HG02943 (cell line): ENCODE data around the gene CYP4Z1.
"Not testable (repeated sequence)": the region's sequence is repeated elsewhere in the genome, so short reads cannot be mapped to it uniquely, and the experiment has no call there.

Experiments
- ATAC-seq: cut with Tn5 transposase; IDR thresholded peaks from one replicate; pipeline ENCODE4 v1.9.1; 2021; ENCODE audit warnings: mild to moderate bottlenecking, low read depth, moderate library complexity; ENCODE audit not compliant: unreplicated experiment

The CYP4Z1 gene

GRCh38 chr1:47124834-47125233 lies 57.8 kb downstream of the CYP4Z1 start:
- ATAC-seq, result not testable (repeated sequence)

DNA sequence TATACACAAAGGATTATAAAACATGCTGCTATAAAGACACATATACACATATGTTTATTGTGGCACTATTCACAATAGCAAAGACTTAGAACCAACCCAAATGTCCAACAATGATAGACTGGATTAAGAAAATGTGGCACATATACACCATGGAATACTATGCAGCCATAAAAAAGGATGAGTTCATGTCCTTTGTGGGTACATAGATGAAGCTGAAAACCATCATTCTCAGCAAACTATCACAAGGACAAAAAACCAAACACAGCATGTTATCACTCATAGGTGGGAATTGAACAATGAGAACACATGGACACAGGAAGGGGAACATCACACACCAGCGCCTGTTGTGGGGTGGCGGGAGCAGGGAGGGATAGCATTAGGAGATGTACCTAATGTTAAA lies 60.0 kb downstream of the CYP4Z1 start:
- not testable (repeated sequence) for ATAC-seq

GRCh38 chr1:47128221-47128620 lies 61.2 kb downstream of the CYP4Z1 start:
- no peak for ATAC-seq

GRCh38 chr1:47128854-47129253 lies 61.8 kb downstream of the CYP4Z1 start:
- not testable (repeated sequence) for ATAC-seq

- ATAC-seq, result not testable (repeated sequence)
Measured at GRCh38 chr1:47129489-47130230, 62.6 kb downstream of the CYP4Z1 start.

DNA sequence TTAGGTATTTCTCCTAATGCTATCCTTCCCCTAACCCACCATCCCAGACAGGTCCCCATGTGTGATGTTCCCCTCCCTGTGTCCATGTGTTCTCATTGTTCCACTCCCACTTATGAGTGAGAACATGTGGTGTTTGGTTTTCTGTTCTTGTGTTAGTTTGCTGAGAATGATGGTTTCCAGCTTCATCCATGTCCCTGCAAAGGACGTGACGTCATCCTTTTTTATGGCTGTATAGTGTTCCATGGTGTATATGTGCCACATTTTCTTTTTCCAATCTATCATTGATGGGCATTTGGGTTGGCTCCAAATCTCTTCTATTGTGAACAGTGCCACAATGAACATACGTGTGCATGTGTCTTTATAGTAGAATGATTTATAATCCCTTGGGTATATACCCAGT lies 65.6 kb downstream of the CYP4Z1 start:
- not testable (repeated sequence) for ATAC-seq

- no peak for ATAC-seq
Measured at GRCh38 chr1:47137198-47137597, 70.2 kb downstream of the CYP4Z1 start, which contains the start of gene CYP4A22. Gene CYP4A22, plus strand, starts transcription at chr1:47137441. Its CDS starts 45 bp downstream, at chr1:47137486.

GRCh38 chr1:47137925-47138615 lies 71.0 kb downstream of the CYP4Z1 start:
- ATAC-seq, result no peak

DNA sequence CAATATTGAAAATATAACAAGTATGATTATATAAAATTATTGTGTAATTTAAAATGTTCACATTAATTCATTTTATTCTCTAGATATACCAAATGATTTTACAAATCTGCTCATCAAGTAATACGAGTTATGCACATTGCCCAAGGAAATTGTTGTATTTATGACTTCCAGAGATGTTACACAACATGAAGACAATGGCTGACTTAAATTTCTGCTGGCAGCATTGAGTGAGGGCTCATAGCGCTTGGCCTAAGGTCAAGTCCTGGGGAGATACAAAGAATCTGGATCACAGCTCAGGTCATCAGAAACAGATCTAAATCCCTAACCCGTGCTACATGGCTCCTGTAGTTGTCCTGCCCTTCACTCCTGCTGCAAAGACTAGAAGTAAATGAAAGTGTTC lies 73.3 kb downstream of the CYP4Z1 start:
- ATAC-seq, result not testable (repeated sequence)

GRCh38 chr1:47143654-47144053 lies 76.6 kb downstream of the CYP4Z1 start:
- not testable (repeated sequence) for ATAC-seq

DNA sequence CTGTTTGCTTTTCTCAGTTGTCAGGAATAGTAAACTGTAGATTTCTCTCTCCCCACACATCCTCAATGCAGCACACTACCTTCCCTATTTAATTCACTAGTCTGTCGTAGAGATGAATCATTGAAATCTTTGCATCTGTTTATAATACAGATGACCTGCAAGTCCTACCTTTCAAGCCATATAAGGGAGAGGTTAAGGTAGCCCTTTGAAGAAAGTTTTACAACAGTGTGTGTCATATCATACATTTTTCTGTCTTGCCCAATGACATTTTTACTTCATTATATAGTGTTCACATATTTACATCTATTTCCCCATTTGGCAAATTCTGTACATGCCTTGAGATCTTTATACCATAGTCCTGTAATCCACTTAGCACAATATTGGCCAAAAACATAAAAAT lies 79.5 kb downstream of the CYP4Z1 start:
- not testable (repeated sequence) for ATAC-seq

DNA sequence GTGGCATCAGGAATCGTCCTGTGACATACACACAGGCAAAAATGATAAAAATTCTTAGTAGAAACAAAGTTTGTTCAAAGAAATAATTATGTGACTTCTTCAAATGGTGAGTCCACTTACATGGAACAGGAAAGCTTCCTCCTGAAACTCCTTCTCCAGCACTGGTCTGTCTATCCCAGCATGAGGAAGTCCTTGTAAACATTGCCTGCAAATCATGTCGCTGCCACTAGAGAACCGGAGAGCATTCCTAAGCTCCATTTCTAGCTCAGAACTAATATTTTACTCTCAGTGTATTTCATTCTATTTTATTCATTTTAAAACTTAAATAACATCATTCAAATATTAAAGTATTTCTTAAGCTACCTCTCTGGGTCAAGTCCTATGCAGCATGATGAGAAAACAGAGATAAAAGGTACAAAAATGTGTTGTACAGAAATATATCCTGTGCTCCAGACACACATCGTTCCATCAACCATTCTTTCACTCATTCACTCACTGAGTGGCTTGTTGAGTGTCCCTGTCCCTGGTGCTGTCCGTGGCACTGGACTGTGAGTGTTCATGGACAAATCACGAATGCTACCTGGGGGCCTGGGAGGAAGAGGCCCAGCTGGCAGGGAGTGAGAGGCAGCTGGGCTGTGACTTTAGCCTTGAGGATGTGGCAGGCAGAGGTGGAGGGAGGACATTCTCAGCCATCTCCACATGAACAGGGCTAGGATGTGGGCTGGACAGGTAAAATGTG lies 80.2 kb downstream of the CYP4Z1 start:
- no peak for ATAC-seq

DNA sequence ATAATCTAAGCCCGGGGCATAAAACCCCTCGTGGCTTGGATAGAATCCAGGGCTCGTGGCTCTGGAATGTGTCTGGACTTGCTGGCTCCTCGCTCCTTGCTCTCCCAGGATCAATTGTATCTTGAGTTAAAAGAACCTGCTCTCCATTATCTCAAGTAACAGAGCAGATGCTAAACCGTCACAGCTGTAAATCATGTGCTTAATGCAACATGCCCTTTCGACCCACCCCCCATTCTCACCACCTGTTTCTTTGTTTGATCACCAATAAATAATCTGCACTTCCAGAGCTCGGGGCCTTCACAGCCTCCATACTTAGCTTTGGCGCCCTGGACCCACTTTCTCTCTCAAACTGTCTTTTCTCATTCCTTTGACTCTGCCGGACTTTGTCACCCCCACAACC lies 82.1 kb downstream of the CYP4Z1 start:
- not testable (repeated sequence) for ATAC-seq

DNA sequence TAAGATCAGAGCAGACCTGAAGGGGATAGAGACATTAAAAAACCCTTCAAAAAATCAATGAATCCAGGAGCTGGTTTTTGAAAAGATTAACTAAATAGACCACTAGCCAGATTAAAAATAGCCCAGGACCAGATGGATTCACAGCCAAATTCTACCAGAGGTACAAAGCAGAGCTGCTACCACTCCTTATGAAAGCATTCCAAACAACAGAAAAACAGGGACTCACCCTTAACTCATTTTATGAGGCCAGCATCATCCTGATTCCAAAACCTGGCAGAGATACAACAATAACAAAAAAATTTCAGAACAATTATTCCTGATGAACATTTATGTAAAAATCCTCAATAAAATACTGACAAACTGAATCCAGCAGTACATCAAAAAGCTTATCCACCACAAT lies 89.4 kb downstream of the CYP4Z1 start:
- ATAC-seq, result not testable (repeated sequence)

DNA sequence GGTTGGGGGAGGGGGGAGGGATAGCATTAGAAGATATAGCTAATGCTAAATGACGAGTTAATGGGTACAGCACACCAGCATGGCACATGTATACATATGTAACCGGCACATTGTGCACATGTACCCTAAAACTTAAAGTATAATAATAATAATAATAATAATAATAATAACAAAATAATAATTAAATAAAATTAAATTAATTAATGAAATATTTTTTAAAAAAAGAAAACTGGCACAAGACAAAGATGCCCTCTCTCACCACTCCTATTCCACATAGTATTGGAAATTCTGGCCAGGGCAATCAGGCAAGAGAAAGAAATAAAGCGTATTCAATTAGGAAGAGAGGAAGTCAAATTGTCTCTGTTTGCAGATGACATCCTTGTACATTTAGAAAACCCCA lies 90.9 kb downstream of the CYP4Z1 start:
- ATAC-seq, result not testable (repeated sequence)

- ATAC-seq, result no peak
Measured at GRCh38 chr1:47160716-47161115, 93.7 kb downstream of the CYP4Z1 start.

DNA sequence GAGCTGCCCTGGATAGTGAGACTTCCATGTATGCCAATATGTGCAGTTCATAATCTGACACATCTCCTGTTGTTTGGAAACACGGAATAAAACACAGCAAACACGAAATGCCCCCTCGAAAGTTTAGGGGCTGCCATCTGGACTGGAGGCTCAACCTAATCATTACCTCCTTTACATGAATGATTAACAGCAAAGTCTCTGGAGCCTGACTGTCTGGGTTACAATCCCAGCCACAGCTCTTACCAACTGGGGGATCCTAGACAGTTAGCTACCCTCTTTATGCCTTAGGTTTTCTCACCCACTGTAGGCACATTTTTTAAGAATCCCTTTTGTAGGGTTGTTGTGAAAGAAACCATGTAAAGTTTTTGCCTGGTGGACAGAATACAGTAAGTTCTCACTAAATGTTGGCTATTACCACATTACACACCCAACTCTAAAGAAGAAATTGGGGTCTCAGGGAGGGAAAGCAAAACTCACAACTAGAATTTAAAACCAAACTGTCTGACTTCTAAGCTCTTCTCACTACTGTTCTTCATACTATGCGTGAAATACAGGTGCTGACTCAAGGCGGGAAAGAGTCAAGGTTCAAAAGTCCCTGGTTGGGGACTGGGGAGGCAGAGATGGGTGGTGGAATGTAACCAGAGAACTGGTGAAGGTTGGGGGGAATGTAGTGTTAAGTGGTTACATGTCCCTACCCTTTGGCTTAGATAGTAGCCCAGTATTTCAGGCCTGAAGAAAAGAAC lies 94.4 kb downstream of the CYP4Z1 start:
- ATAC-seq, result no peak

DNA sequence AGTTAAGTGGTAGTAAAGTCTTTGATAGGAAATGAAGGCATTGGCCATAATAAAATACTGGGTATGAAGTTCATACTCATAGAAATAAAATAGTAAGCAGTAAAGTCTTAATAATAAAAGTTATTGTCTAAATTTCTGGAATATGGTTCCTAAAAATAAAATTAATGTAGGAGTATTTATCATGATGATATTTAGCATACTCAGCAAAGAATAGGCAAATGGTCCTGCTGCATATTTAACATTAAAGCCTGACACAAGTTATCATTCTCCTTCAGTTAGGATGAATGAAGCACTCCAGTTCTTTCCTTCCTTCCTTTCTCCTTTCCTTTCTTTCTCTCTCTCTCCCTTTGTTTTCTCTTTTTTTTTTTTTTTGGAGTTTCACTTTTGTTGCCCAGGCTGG lies 97.5 kb downstream of the CYP4Z1 start:
- ATAC-seq, result no peak
